GM12878 (cell line): Measurements from ENCODE around the gene ATP5PD. TPM values are rescaled to one million over a fixed set of nuclear protein-coding genes. Genes with fewer than 3 reads are reported as not detected.

Experiments used
- ATAC-seq: fragments of 200-7000 bp; cut with Tn5 transposase; 3 replicates; pipeline ENCODE4 v1.9.1; 2020; ENCODE audit warnings: mild to moderate bottlenecking, moderate library complexity
- BruUV-seq: library from RNA; stranded (reverse); fragments of 400-500 nt; replicated peaks from 2 replicates; lab custom pipeline; 2021; lab: Mats Ljungman, UMichigan
- CTCF ChIA-PET: fragments of 300-600 bp; sonication (Branson Sonifier 250); formaldehyde crosslinking; extraction: SDS; loops from one replicate; lab custom pipeline; 2021; ENCODE audit warnings: inconsistent platforms; lab: Yijun Ruan, JAX
- POLR2A ChIA-PET: fragments of 350-600 bp; formaldehyde crosslinking; extraction: SDS; loops from one replicate; lab custom pipeline; 2021; ENCODE audit warnings: inconsistent platforms; lab: Charles Lee
- RAD21 ChIA-PET: fragments of 300-600 bp; sonication (Branson Sonifier 250); formaldehyde crosslinking; loops from one replicate; lab custom pipeline; 2023; ENCODE audit warnings: antibody characterized with exemption; ENCODE audit not compliant: unreplicated experiment; lab: Charles Lee
- SMC1A ChIA-PET: fragments of 300-600 bp; sonication (Branson Sonifier 250); formaldehyde crosslinking; loops from one replicate; lab custom pipeline; 2023; ENCODE audit not compliant: unreplicated experiment, uncharacterized antibody; lab: Charles Lee
- DNase-seq: peaks from one replicate; pipeline ENCODE4 v3.0.0-alpha.2; 2011; ENCODE audit warnings: low read depth, low spot score
- FAIRE-seq: peaks from 3 replicates; lab custom pipeline; 2011; peaks lifted over from hg19 to GRCh38; lab: Jason Lieb, UNC
- H2AFZ ChIP-seq: 2 replicates; pipeline ENCODE4 v1.6.0; 2011; ENCODE audit warnings: low read depth, low read length, control low read depth; ENCODE audit not compliant: control insufficient read depth
- H3K27ac ChIP-seq: 2 replicates; pipeline ENCODE4 v1.5.1; 2011; ENCODE audit warnings: control low read depth; ENCODE audit not compliant: control insufficient read depth, insufficient read depth
- H3K27me3 ChIP-seq, 2 experiments: replicated peaks in 1 of 2; 2 replicates each; pipeline versions ENCODE4 v1.6.0 to v1.6.1; 2011; ENCODE audit warnings: low read length in 1 of 2; ENCODE audit not compliant: control insufficient read depth in 2 of 2, insufficient read depth in 2 of 2
- H3K36me3 ChIP-seq, 2 experiments: 2 replicates each; pipeline ENCODE4 v1.5.1; 2011; ENCODE audit warnings: low read length in 1 of 2; ENCODE audit not compliant: control insufficient read depth in 2 of 2, insufficient read depth in 2 of 2
- H3K4me1 ChIP-seq: 2 replicates; pipeline ENCODE4 v1.6.1; 2011; ENCODE audit warnings: mild to moderate bottlenecking, low read length, moderate library complexity, mixed read lengths; ENCODE audit not compliant: control insufficient read depth, insufficient read depth
- H3K4me2 ChIP-seq: 2 replicates; pipeline ENCODE4 v1.6.0; 2011; ENCODE audit warnings: control low read depth; ENCODE audit not compliant: control insufficient read depth, insufficient read depth
- H3K4me3 ChIP-seq: fragments of 200-600 bp; sonication (generic); 2 replicates; pipeline ENCODE4 v1.5.1; 2016
- H3K79me2 ChIP-seq: 2 replicates; pipeline ENCODE4 v1.6.0; 2011; ENCODE audit warnings: low read length; ENCODE audit not compliant: control insufficient read depth, insufficient read depth
- H3K9ac ChIP-seq: 2 replicates; pipeline ENCODE4 v1.8.0; 2011; ENCODE audit warnings: low read length, control low read depth, mixed read lengths; ENCODE audit not compliant: control insufficient read depth, insufficient read depth
- H3K9me3 ChIP-seq: replicated peaks from 3 replicates; pipeline ENCODE4 v1.5.1; 2011; ENCODE audit warnings: mild to moderate bottlenecking, low read length; ENCODE audit not compliant: control insufficient read depth, insufficient read depth
- H4K20me1 ChIP-seq: 2 replicates; pipeline ENCODE4 v1.6.0; 2011; ENCODE audit not compliant: control insufficient read depth, insufficient read depth
- CREB1 ChIP-seq: IDR thresholded peaks from 2 replicates; pipeline ENCODE4 v1.6.1; 2012; ENCODE audit warnings: low read depth, mild to moderate bottlenecking, inconsistent platforms
- DPF2 ChIP-seq: fragments of 450-650 bp; IDR thresholded peaks from 2 replicates; pipeline ENCODE4 v1.6.1; 2017; ENCODE audit warnings: mild to moderate bottlenecking
- EP300 ChIP-seq, 2 experiments: fragments of 150-350 bp in 1 of 2; IDR thresholded peaks; 2 replicates each; pipeline ENCODE4 v1.6.1; 2011 to 2012; ENCODE audit warnings: low read depth in 2 of 2, low read length in 2 of 2, borderline replicate concordance in 1 of 2, improper control_type of control experiment in 1 of 2, inconsistent platforms in 1 of 2; ENCODE audit not compliant: control insufficient read depth in 1 of 2
- IKZF2 ChIP-seq, 2 experiments: fragments of 450-650 bp; IDR thresholded peaks; 2 replicates each; pipeline ENCODE4 v1.6.1; 2017; ENCODE audit warnings: mild to moderate bottlenecking in 2 of 2, moderate library complexity in 2 of 2
- MEF2B ChIP-seq: fragments of 450-650 bp; IDR thresholded peaks from 2 replicates; pipeline ENCODE4 v1.6.1; 2018; ENCODE audit warnings: mild to moderate bottlenecking, moderate library complexity; ENCODE audit not compliant: partially characterized antibody, poor library complexity, severe bottlenecking
- NR2C1 ChIP-seq: fragments of 450-650 bp; IDR thresholded peaks from 2 replicates; pipeline ENCODE4 v1.6.1; 2017; ENCODE audit warnings: antibody characterized with exemption, mild to moderate bottlenecking, moderate library complexity
- PAX5 ChIP-seq: IDR thresholded peaks from 2 replicates; pipeline ENCODE4 v1.6.1; 2011; ENCODE audit warnings: low read depth, low read length, borderline replicate concordance
- PBX3 ChIP-seq: IDR thresholded peaks from 2 replicates; pipeline ENCODE4 v1.6.1; 2011; ENCODE audit warnings: mild to moderate bottlenecking, low read depth, low read length, moderate library complexity; ENCODE audit not compliant: insufficient replicate concordance
- POLR2AphosphoS2 ChIP-seq: IDR thresholded peaks from 2 replicates; pipeline ENCODE4 v1.6.1; 2011; ENCODE audit warnings: low read depth, mild to moderate bottlenecking, low read length, improper control_type of control experiment, moderate library complexity
- RCOR1 ChIP-seq: conservative IDR thresholded peaks from 2 replicates; pipeline ENCODE4 v1.6.1; 2012; ENCODE audit warnings: low read depth, low read length, improper control_type of control experiment
- SP1 ChIP-seq: IDR thresholded peaks from one replicate; pipeline ENCODE4 v1.6.1; 2011; ENCODE audit warnings: low read depth, low read length
- SREBF1 ChIP-seq: IDR thresholded peaks from 2 replicates; pipeline ENCODE4 v1.6.1; 2012; ENCODE audit warnings: mild to moderate bottlenecking, low read length
- SREBF2 ChIP-seq: IDR thresholded peaks from 2 replicates; pipeline ENCODE4 v1.6.1; 2012; ENCODE audit warnings: mild to moderate bottlenecking, low read length
- SRF ChIP-seq, 2 experiments: IDR thresholded peaks; 2 replicates each; pipeline ENCODE4 v1.6.1; 2011; ENCODE audit warnings: low read depth in 2 of 2, low read length in 2 of 2, mild to moderate bottlenecking in 1 of 2, moderate library complexity in 1 of 2
- USF2 ChIP-seq: IDR thresholded peaks from 2 replicates; pipeline ENCODE4 v1.6.1; 2011; ENCODE audit warnings: low read depth, low read length, improper control_type of control experiment, borderline replicate concordance
- WRNIP1 ChIP-seq: IDR thresholded peaks from 2 replicates; pipeline ENCODE4 v1.6.1; 2011; ENCODE audit warnings: low read depth, low read length, improper control_type of control experiment, borderline replicate concordance
- ZBTB33 ChIP-seq: fragments of 450-650 bp; IDR thresholded peaks from 2 replicates; pipeline ENCODE4 v1.6.1; 2017; ENCODE audit warnings: mild to moderate bottlenecking
- WGBS: methylation state at CpG from one replicate; pipeline ENCODE4 v1.1.6; 2016; ENCODE audit warnings: low lambda C conversion rate; ENCODE audit not compliant: insufficient replicate concordance, insufficient coverage; ENCODE audit errors: missing lambda C conversion rate; 5-methylcytosine and 5-hydroxymethylcytosine counted together
- in situ Hi-C: fragments of 300-500 bp; cut with MboI; formaldehyde crosslinking; loops from 9 replicates; pipeline ENCODE4 v1.14.3; 2018; ENCODE audit warnings: mixed read lengths
- intact Hi-C: fragments of 100-400 bp; cut with micrococcal nuclease; formaldehyde crosslinking; loops from one replicate; pipeline ENCODE4 v1.14.2; 2022; ENCODE audit not compliant: unreplicated experiment
- polyA plus RNA-seq, 11 experiments: library from polyadenylated mRNA; depleted of rRNA in 4 of 11; unstranded in 6 of 11; stranded (reverse) in 5 of 11; fragments of >200 nt; fragmentation: Nextera tagmentation in 4 of 11; fragmentation: Illumina TruSeq in 1 of 11; extraction: Ambion mirVana in 4 of 11; extraction: Trizol in 1 of 11; gene quantifications; 1 replicate in 1 of 11; 2 replicates in 10 of 11; pipeline versions ENCODE4 v1.2.1 to v1.2.3, GENCODE V29; 2011 to 2016; ENCODE audit warnings: inconsistent platforms in 2 of 11, missing spikeins in 2 of 11, low read depth in 1 of 11
- total RNA-seq, 4 experiments: library from RNA; depleted of rRNA in 3 of 4; stranded (reverse); fragments of >200 nt in 3 of 4; fragmentation: Illumina TruSeq in 1 of 4; extraction: Trizol in 1 of 4; gene quantifications; 2 replicates each; pipeline versions ENCODE4 v1.2.1 to v1.2.3, GENCODE V29; 2013 to 2021

The ATP5PD gene
- total and polyA plus RNA-seq, 10 of the 15 experiments (the other 5 are each of a cell fraction or from before 2014, with no cell fraction given), result 172 to 772 (median 321) TPM

- Histone ChIP-seq H2AFZ (peak within 1 kb of the TSS; percentile 92), H3K4me2 (peak within 1 kb of the TSS; percentile 99), H3K9ac (peak within 1 kb of the TSS; percentile 89), H3K27ac (peak within 1 kb of the TSS; percentile 67), H4K20me1 (no peaks in the 10 kb centered on the region), H3K4me1 (peaks cover 8% of the 10 kb centered on the region), H3K36me3 (no peaks in the 10 kb centered on the region), H3K79me2 (peaks cover 14% of the 10 kb centered on the region), H3K4me3 (peak within 1 kb of the TSS; percentile 94), H3K27me3 (no peaks in the 10 kb centered on the region; a peak in 1 of 4 replicates), H3K9me3 (no peaks in the 10 kb centered on the region)
- in situ Hi-C loops (no loop called here), intact Hi-C loops (no loop called here)
- SMC1A ChIA-PET, result interaction anchor here (1.0 to 4.8 kb wide), 15 partner anchors 17 to 192 kb away, joined by 3 to 23 read pairs (median 4); partner anchors contain the start of gene NT5C
- ATAC-seq (peak; percentile 95), DNase-seq (peak; percentile 60), FAIRE-seq (peak; percentile 82)
- no TSS peak for BruUV-seq
- WGBS, result 3% methylated on average over 62 of the region's 63 CpGs
- CTCF ChIA-PET, result interaction anchor here (0.5 to 3.9 kb wide), 30 partner anchors 10 to 809 kb away, joined by 3 to 64 read pairs (median 4); partner anchors contain the start of genes ARMC7, ATP5PD, MIF4GD and SLC16A5
- RAD21 ChIA-PET, result interaction anchor here (0.5 to 5.4 kb wide), 16 partner anchors 20 to 277 kb away, joined by 3 to 35 read pairs (median 4); partner anchors contain the start of genes CDR2L, HID1, MIF4GD and SLC16A5
- POLR2A ChIA-PET, result interaction anchor here (0.5 to 3.5 kb wide), 17 partner anchors 15 to 1237 kb away, joined by 3 to 11 read pairs (median 3); partner anchors contain the start of genes ARMC7, ATP5PD, CDR2L and FDXR
- no peak for TF ChIP-seq ZBTB33
- no peak for TF ChIP-seq PBX3
- no peak for TF ChIP-seq EP300 (IDR thresholded peaks at IDR 0.05; ENCODE audit: borderline replicate concordance in 1 of 2, control insufficient read depth in 1 of 2, low read depth in 2 of 2, low read length in 2 of 2)
- peak; percentile 25 for TF ChIP-seq MEF2B
- TF ChIP-seq CREB1, result peak; percentile 80; the same call in 1 of the 2 replicates
- peak; percentile 88 for TF ChIP-seq NR2C1
- no peak for TF ChIP-seq DPF2
- TF ChIP-seq WRNIP1, result no peak
- TF ChIP-seq SREBF2, result 0 out of 2 replicates have a peak, but pooled peaks have one; percentile 43
- TF ChIP-seq RCOR1, result 0 out of 2 replicates have a peak, but pooled peaks have one; percentile 74
- TF ChIP-seq SP1, result peak; percentile 71
- peak; percentile 57; the same call in 1 of the 2 replicates for TF ChIP-seq PAX5
- TF ChIP-seq USF2, result no peak
- TF ChIP-seq IKZF2 (IDR thresholded peaks at IDR 0.05), result peak in 1 of 2 experiments; percentile 32; a peak in 2 of 4 replicates
- peak in 1 of 2 experiments; percentile 85; a peak in 2 of 4 replicates for TF ChIP-seq SRF (IDR thresholded peaks at IDR 0.05; ENCODE audit: low read depth in 2 of 2, low read length in 2 of 2)
- no peak; the same call in 1 of the 2 replicates for TF ChIP-seq SREBF1
- no peak; the same call in 1 of the 2 replicates for TF ChIP-seq POLR2AphosphoS2
These were observed 34.2 kb downstream of the ATP5PD start, which contains the start of gene MRPL58 for GRCh38 chr17:75012346-75013091. Gene MRPL58 (plus strand): TSS chr17:75012670. CDS start chr17:75012687, 17 bp downstream.
